CD4-positive, alpha-beta T cell treated with Interleukin-21 for 1 hour (primary cell): ENCODE data around the gene MED16.
A peak's percentile ranks its signal among the peaks of the same experiment; 100 is the strongest.
"Not testable (repeated sequence)": the region's sequence is repeated elsewhere in the genome, so short reads cannot be mapped to it uniquely, and the experiment has no call there.

Source experiments
- DNase-seq: peaks from one replicate; pipeline ENCODE4 v3.0.0-alpha.2; 2020

Gene MED16

GRCh38 chr19:911197-912033 is 18.4 kb upstream of the MED16 start:
- no peak for DNase-seq

- peak; percentile 43 for DNase-seq
These were observed 14.3 kb upstream of the MED16 start for GRCh38 chr19:907183-907853.

- DNase-seq: peak; percentile 67
These were observed 13.5 kb upstream of the MED16 start for GRCh38 chr19:906480-906879.

- no peak for DNase-seq
These were observed 11.6 kb upstream of the MED16 start for GRCh38 chr19:904545-904944.

- DNase-seq: no peak
These were observed 10.3 kb upstream of the MED16 start for GRCh38 chr19:903266-903797.

GRCh38 chr19:902446-903226 is 9.6 kb upstream of the MED16 start:
- DNase-seq: no peak

- DNase-seq: no peak
These were observed 9.0 kb upstream of the MED16 start for GRCh38 chr19:902093-902370.

- DNase-seq: no peak
These were observed 8.5 kb upstream of the MED16 start for GRCh38 chr19:901216-902092.

GRCh38 chr19:900302-901111 is 7.5 kb upstream of the MED16 start:
- peak; percentile 64 for DNase-seq

- no peak for DNase-seq
These were observed 7.0 kb upstream of the MED16 start for GRCh38 chr19:900043-900301.

GRCh38 chr19:899336-900042 is 6.5 kb upstream of the MED16 start:
- no peak for DNase-seq

GRCh38 chr19:898663-899062 is 5.7 kb upstream of the MED16 start:
- DNase-seq: no peak

- DNase-seq: no peak
These were observed 4.6 kb upstream of the MED16 start for GRCh38 chr19:897442-898039.

GRCh38 chr19:896999-897398 is 4.0 kb upstream of the MED16 start:
- DNase-seq: no peak

GRCh38 chr19:896434-896833 is 3.4 kb upstream of the MED16 start:
- no peak for DNase-seq

GRCh38 chr19:892243-892893 is 619 bp downstream of the MED16 start:
- DNase-seq: no peak

- DNase-seq: not testable (repeated sequence)
These were observed 1.4 kb downstream of the MED16 start for GRCh38 chr19:891421-892200.

- no peak for DNase-seq
These were observed 2.2 kb downstream of the MED16 start for GRCh38 chr19:890831-891230.

GRCh38 chr19:889662-890295 is 3.2 kb downstream of the MED16 start:
- DNase-seq: no peak
